ENCODE measurements around the gene AMACR.

AMACR gene

GRCh38 chr5:34007201-34007620 lies 639 bp downstream of the AMACR start:
- DNase-seq (ENCODE audit: low read depth) = no peak

DNA sequence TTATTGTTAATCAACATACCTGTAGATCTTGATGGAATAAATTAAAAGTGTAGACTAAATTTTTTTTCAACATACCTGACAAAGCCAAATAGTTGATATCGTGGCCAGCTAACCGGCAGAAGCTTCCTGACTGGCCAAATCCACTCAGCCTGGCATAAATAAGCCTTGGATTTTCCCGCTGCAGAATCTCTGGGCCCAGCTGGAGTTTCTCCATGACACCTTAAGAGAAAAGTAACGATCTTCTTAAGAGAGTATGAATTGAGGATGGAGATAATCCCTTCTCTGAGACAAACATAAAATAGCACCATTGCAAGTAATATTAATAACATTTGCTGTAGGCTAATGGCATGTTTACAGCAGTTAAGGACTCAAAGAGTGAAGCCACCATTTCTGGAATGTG lies 2.2 kb downstream of the AMACR start:
- no peak for DNase-seq (ENCODE audit: low read depth)

DNA sequence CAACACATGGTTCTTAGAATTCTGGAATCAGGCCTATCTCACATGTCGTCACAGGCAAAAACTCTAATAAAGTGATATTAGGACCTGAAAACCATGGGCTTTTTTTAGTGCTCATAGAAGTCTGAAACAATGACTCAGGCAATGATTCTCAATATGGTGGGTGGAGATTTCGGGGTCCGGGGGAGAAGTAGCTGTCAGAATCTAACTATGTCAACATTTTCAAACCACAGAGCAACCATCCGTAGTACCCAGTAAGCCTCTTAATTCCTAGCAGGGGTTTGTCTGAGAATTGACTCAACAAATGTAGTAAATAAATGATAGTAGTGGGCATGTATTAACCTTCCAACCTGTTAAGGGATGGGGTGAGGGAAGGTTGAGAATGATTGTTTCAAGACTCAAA lies 2.6 kb downstream of the AMACR start:
- DNase-seq (ENCODE audit: low read depth) = no peak

GRCh38 chr5:34003941-34004340 lies 3.9 kb downstream of the AMACR start:
- DNase-seq (ENCODE audit: low read depth) = no peak

GRCh38 chr5:34002629-34003328 lies 5.1 kb downstream of the AMACR start:
- DNase-seq (ENCODE audit: low read depth) = no peak

- no peak for DNase-seq (ENCODE audit: low read depth)
These were observed 6.5 kb downstream of the AMACR start for GRCh38 chr5:34001241-34001841.

DNA sequence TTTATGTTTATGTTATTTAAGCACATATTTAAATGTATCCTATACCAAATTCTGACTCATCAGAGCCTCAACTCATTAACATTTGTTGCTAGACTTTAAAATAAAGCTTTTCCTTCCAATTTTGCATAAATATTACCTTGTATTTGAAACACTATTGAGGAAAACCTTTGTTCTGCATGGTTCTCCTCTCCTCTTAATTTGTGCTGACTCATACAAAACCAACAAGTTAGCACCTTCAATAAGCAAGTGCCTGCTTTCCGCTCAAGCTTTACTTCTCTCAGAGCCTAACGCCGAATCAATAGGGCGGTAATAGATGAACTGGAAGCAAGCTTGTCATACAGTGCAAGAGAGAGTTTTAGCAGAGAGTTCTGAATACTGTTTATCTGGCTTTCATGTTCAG lies 7.9 kb downstream of the AMACR start:
- DNase-seq (ENCODE audit: low read depth) = no peak

GRCh38 chr5:33997331-33997983 lies 10.4 kb downstream of the AMACR start:
- DNase-seq (ENCODE audit: low read depth) = no peak

GRCh38 chr5:33995865-33996264 lies 12.0 kb downstream of the AMACR start:
- no peak for DNase-seq (ENCODE audit: low read depth)

DNA sequence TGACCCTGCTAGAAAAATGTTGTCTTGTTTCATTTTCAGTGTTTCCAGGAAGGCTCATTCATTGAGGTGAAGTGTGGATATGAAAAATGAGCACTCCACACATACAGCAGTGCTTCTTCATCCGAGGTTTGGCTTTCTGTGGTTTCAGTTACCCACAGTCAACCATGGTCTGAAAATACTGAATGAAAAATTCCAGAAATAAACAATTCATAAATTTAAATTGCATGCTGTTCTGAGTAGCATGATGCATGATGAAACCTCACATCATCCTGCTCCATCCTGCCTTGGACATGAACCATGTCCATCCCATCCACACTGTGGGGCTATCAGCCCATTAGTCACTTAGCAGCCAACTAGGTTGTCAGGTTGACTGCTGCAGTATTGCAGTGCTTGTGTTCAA lies 13.0 kb downstream of the AMACR start:
- DNase-seq (ENCODE audit: low read depth) = no peak

GRCh38 chr5:33992864-33993263 lies 15.0 kb downstream of the AMACR start:
- DNase-seq (ENCODE audit: low read depth) = no peak

DNA sequence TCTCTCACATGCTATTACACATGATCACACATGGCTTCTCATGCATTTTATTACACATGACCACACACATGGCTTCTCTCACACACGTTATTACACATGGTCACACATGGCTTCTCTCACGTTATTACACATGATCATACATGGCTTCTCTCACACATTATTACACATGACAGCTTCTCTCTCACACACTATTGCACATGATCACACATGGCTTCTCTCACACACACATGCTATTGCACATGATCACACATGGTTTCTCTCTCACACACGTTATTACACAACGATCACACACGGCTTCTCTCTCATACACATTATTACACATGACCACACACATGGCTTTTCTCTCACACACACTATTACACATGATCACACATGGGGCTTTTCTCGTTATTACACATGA lies 22.4 kb downstream of the AMACR start:
- DNase-seq (ENCODE audit: low read depth) = no peak

DNA sequence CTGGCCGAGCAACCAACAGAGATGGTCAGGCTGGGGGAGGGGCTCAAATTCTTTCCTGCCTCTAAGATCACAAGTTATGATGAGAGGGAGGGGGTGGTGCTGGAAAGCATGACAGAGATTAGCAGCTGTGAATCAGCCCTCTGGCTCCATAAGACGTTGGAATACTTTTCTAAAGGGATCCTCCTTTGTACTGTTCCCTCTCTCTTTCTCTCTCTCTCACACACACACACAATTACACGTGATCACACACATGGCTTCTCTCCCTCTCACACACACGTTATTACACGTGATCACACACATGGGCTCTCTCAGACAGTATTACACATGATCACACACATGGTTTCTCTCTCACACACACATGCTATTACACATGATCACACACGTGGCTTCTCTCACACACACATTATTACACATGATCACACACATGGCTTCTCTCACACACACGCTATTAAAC lies 23.2 kb downstream of the AMACR start, which contains the start of gene SLC45A2:
TSS of gene SLC45A2 (minus strand) at position 23 of the 454 bp plus-strand sequence. CDS start 110 bp downstream, outside the sequence.
- no peak for DNase-seq (ENCODE audit: low read depth)

- DNase-seq (ENCODE audit: low read depth) = no peak
These were observed 23.7 kb downstream of the AMACR start for GRCh38 chr5:33984178-33984577.

- no peak for DNase-seq (ENCODE audit: low read depth)
These were observed 26.3 kb downstream of the AMACR start for GRCh38 chr5:33981408-33982162.

- no peak for DNase-seq (ENCODE audit: low read depth)
These were observed 27.8 kb downstream of the AMACR start for GRCh38 chr5:33980030-33980429.

DNA sequence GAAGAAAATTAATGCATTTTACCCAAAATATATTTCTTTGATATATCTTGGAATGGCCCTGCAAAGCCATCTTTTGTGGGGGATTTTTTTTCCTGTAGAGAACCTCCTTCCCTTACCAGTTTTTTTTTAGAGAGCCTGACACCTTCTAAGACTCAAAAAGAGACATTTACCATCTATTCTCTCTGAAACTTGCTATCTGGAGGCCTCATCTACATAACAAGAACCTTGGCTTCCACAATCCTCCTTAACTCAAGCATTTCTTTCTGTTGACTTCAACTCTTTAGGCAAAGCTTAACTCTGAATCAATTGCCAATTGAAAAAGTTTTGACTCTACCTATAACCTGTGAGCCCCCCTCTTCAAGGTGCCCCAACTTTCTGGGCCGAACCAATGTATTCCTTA lies 29.5 kb downstream of the AMACR start:
- no peak for DNase-seq (ENCODE audit: low read depth)

- DNase-seq (ENCODE audit: low read depth) = no peak
These were observed 31.5 kb downstream of the AMACR start for GRCh38 chr5:33976307-33976706.

GRCh38 chr5:33975852-33976251 lies 32.0 kb downstream of the AMACR start:
- no peak for DNase-seq (ENCODE audit: low read depth)

GRCh38 chr5:33973271-33973670 lies 34.6 kb downstream of the AMACR start:
- DNase-seq (ENCODE audit: low read depth) = no peak

DNA sequence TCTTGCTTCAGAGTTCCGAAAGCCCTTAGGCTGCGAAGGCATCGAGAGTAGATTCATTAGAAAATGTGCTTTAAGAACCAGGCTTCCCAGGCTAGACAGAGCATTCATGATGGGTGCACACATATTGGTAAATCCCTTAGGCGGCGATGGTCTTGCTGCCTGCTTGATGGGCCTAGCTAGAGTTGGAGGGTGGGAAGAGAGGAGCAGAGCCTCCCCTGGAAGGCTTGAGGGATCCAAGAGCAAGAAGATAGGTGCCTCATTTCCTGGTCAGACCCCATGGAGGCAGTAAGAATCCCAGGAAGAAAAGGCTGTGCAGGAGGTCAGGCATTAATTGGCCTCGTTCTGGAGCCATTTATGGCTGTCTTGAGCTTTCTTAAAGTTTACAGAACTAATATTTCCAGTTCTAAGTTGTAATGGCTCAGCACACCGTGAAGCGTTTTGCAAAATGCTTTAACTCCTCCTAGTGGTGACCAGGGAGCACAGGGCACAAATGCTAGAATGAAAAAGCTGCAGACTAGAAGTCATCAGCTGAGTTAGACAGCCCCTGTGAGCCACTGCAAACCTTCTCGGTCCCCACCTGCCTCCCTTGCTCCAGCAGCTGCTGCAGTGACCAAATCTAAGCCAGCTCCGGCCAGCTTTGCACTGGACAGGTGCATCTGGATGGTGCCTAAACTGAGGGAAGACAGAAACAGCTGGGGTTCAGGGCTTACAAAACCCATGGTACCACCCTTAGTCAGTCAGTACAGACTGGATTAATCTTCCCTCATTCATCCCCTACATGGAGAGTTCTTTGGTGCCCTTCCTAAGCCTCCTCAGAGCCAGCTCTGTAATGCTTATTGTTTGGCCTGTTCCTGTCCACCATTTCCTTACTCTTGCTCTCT lies 38.0 kb downstream of the AMACR start:
- DNase-seq (ENCODE audit: low read depth) = no peak

Measured in activated T-helper 1 cell treated with Interleukin-2 at 50 U/mL for 16 hours (primary cell).